ENCODE measurements around the gene KLRK1. TPM values are rescaled to one million over a fixed set of nuclear protein-coding genes. Genes with fewer than 3 reads are reported as not detected.
"Not testable (repeated sequence)": the region's sequence is repeated elsewhere in the genome, so short reads cannot be mapped to it uniquely, and the experiment has no call there.

The KLRK1 gene
- total RNA-seq, 1 experiment from 2014 or later = not detected

GRCh38 chr12:10369557-10370415 is 20.1 kb downstream of the KLRK1 start:
- Mint-ChIP-seq H3K36me3 (ENCODE audit: insufficient read depth, unreplicated experiment) (peaks cover 24% of the 10 kb centered on the region), H3K4me3 (ENCODE audit: low read depth, unreplicated experiment) (peak overlapping the region; percentile 31), H3K9me3 (ENCODE audit: low read depth, unreplicated experiment) (no peaks in the 10 kb centered on the region), H3K4me1 (ENCODE audit: low read depth, unreplicated experiment) (peaks cover 60% of the 10 kb centered on the region), H3K27me3 (ENCODE audit: unreplicated experiment) (no peaks in the 10 kb centered on the region), H3K27ac (ENCODE audit: unreplicated experiment) (peak overlapping the region; percentile 87)
- CTCF ChIA-PET = no interaction called here
- no peak for DNase-seq
- intact Hi-C loops (cut with micrococcal nuclease; ENCODE audit: unreplicated experiment) = loop anchor here (10.0 kb wide), 2 partner anchors 135 to 305 kb away; partner anchors contain the start of gene STYK1
- BruUV-seq (replicated peaks) = no TSS peak
- no peak for TF ChIP-seq CTCF (IDR thresholded peaks at IDR 0.05; ENCODE audit: unreplicated experiment)

GRCh38 chr12:10368206-10369171 is 21.4 kb downstream of the KLRK1 start:
- no peak for DNase-seq
- intact Hi-C loops (cut with micrococcal nuclease; ENCODE audit: unreplicated experiment) = loop anchor here (10.0 kb wide), 2 partner anchors 134 to 306 kb away; partner anchors contain the start of gene STYK1
- peaks cover 24% of the 10 kb centered on the region for H3K36me3 Mint-ChIP-seq (ENCODE audit: insufficient read depth, unreplicated experiment)
- H3K27me3 Mint-ChIP-seq (ENCODE audit: unreplicated experiment) = no peaks in the 10 kb centered on the region
- peak overlapping the region; percentile 54 for H3K4me3 Mint-ChIP-seq (ENCODE audit: low read depth, unreplicated experiment)
- TF ChIP-seq CTCF (IDR thresholded peaks at IDR 0.05; ENCODE audit: unreplicated experiment) = no peak
- CTCF ChIA-PET = no interaction called here
- no peaks in the 10 kb centered on the region for H3K9me3 Mint-ChIP-seq (ENCODE audit: low read depth, unreplicated experiment)
- BruUV-seq (replicated peaks) = no TSS peak
- peaks cover 54% of the 10 kb centered on the region for H3K4me1 Mint-ChIP-seq (ENCODE audit: low read depth, unreplicated experiment)
- H3K27ac Mint-ChIP-seq (ENCODE audit: unreplicated experiment) = peak overlapping the region; percentile 67

- peak overlapping the region; percentile 67 for H3K27ac Mint-ChIP-seq (ENCODE audit: unreplicated experiment)
- not testable (repeated sequence) for H3K27me3 Mint-ChIP-seq (ENCODE audit: unreplicated experiment); H3K9me3 Mint-ChIP-seq (ENCODE audit: low read depth, unreplicated experiment); BruUV-seq (replicated peaks); DNase-seq
- intact Hi-C loops (cut with micrococcal nuclease; ENCODE audit: unreplicated experiment) = loop anchor here (10.0 kb wide), 2 partner anchors 133 to 307 kb away; partner anchors contain the start of gene STYK1
- CTCF ChIA-PET = interaction anchor here (1.8 kb wide), 1 partner anchor 36 kb away, joined by 7 read pairs; no protein-coding TSS in a partner anchor
- H3K36me3 Mint-ChIP-seq (ENCODE audit: insufficient read depth, unreplicated experiment) = peaks cover 24% of the 10 kb centered on the region
- peaks cover 50% of the 10 kb centered on the region for H3K4me1 Mint-ChIP-seq (ENCODE audit: low read depth, unreplicated experiment)
- peak overlapping the region; percentile 54 for H3K4me3 Mint-ChIP-seq (ENCODE audit: low read depth, unreplicated experiment)
Measured at GRCh38 chr12:10367714-10368113, 22.1 kb downstream of the KLRK1 start.

GRCh38 chr12:10366875-10367274 is 23.0 kb downstream of the KLRK1 start:
- Mint-ChIP-seq H3K4me3 (ENCODE audit: low read depth, unreplicated experiment) (no peak overlapping the region), H3K9me3 (ENCODE audit: low read depth, unreplicated experiment) (no peaks in the 10 kb centered on the region), H3K36me3 (ENCODE audit: insufficient read depth, unreplicated experiment) (peaks cover 27% of the 10 kb centered on the region), H3K4me1 (ENCODE audit: low read depth, unreplicated experiment) (peaks cover 50% of the 10 kb centered on the region), H3K27me3 (ENCODE audit: unreplicated experiment) (no peaks in the 10 kb centered on the region), H3K27ac (ENCODE audit: unreplicated experiment) (no peak overlapping the region)
- no peak for TF ChIP-seq CTCF (IDR thresholded peaks at IDR 0.05; ENCODE audit: unreplicated experiment)
- no TSS peak for BruUV-seq (replicated peaks)
- DNase-seq = no peak
- intact Hi-C loops (cut with micrococcal nuclease; ENCODE audit: unreplicated experiment) = loop anchor here (1.0 to 10.0 kb wide), 4 partner anchors 132 to 308 kb away; partner anchors contain the start of gene STYK1
- CTCF ChIA-PET = interaction anchor here (0.6 to 1.8 kb wide), 4 partner anchors 36 to 195 kb away, joined by 3 to 7 read pairs (median 4); no protein-coding TSS in a partner anchor
